Adrenal gland (tissue), 12 donors: ENCODE measurements around the gene HSPB1. TPM values are rescaled to one million over a fixed set of nuclear protein-coding genes. Genes with fewer than 3 reads are reported as not detected.
"Not testable (repeated sequence)": the region's sequence is repeated elsewhere in the genome, so short reads cannot be mapped to it uniquely, and the experiment has no call there.

Experiments
- DNase-seq, 7 donors: peaks; one replicate each; pipeline ENCODE4 v3.0.0-alpha.2; 2019 to 2020
- H3K27ac ChIP-seq, 5 donors: fragments of 200-600 bp; sonication (generic) in 4 of 5; 1 replicate in 3 of 5; 2 replicates in 2 of 5; pipeline versions ENCODE4 v1.5.1 to v1.8.0; 2016 to 2020; ENCODE audit warnings: mild to moderate bottlenecking in 1 of 5
- H3K27me3 ChIP-seq: fragments of 200-600 bp; 2 replicates; pipeline ENCODE4 v1.8.0; 2021
- H3K36me3 ChIP-seq, 2 donors: fragments of 200-600 bp; replicated peaks in 1 of 2; 1 replicate in 1 of 2; 2 replicates in 1 of 2; pipeline versions ENCODE4 v1.5.1 to v1.8.0; 2018 to 2022
- H3K4me1 ChIP-seq, 2 donors: fragments of 200-600 bp; replicated peaks in 1 of 2; 1 replicate in 1 of 2; 2 replicates in 1 of 2; pipeline versions ENCODE4 v1.5.1 to v1.8.0; 2018 to 2021
- H3K4me3 ChIP-seq, 4 donors: fragments of 200-600 bp; sonication (generic) in 3 of 4; one replicate each; pipeline ENCODE4 v1.5.1; 2016 to 2018
- H3K9me3 ChIP-seq, 3 donors: fragments of 200-600 bp; sonication (generic) in 1 of 3; replicated peaks in 1 of 3; 1 replicate in 2 of 3; 2 replicates in 1 of 3; pipeline versions ENCODE4 v1.5.1 to v1.8.0; 2016 to 2021
- CTCF ChIP-seq, 6 experiments: fragments of 450-650 bp in 4 of 6; fragments of 200-600 bp in 2 of 6; sonication (generic) in 1 of 6; IDR thresholded peaks; 1 replicate in 5 of 6; 2 replicates in 1 of 6; pipeline versions ENCODE4 v1.5.1 to v1.8.0; 2016 to 2021; ENCODE audit warnings: antibody characterized with exemption in 6 of 6, mild to moderate bottlenecking in 2 of 6, moderate library complexity in 1 of 6
- POLR2A ChIP-seq, 2 donors: fragments of 450-650 bp; IDR thresholded peaks; one replicate each; pipeline ENCODE4 v1.6.1; 2017; ENCODE audit warnings: antibody characterized with exemption in 2 of 2, mild to moderate bottlenecking in 2 of 2, moderate library complexity in 1 of 2
- WGBS, 4 donors: extraction: QIAGEN DNeasy Blood & Tissue Kit in 2 of 4; methylation state at CpG; one replicate each; pipeline versions ENCODE4 v1.1.5 to v1.1.7; 2013 to 2017; 5-methylcytosine and 5-hydroxymethylcytosine counted together
- intact Hi-C, 2 donors: fragments of 100-400 bp; cut with DNase I; formaldehyde crosslinking; loops; one replicate each; pipeline versions ENCODE4 v1.14.1 to v1.15.0; 2022 to 2023
- polyA plus RNA-seq, 3 donors: library from polyadenylated mRNA; stranded (reverse); fragments of 200-250 nt in 2 of 3; fragments of 350-450 nt in 1 of 3; fragmentation: Illumina TruSeq in 1 of 3; extraction: RNeasy Lipid Tissue Mini Kit (QIAGEN cat#74804) in 1 of 3; gene quantifications; one replicate each; pipeline ENCODE4 v1.2.3, GENCODE V29; 2013 to 2014
- total RNA-seq, 9 donors: library from RNA; depleted of rRNA in 4 of 9; stranded (reverse); fragments of >200 nt in 4 of 9; fragments of 120-200 nt in 1 of 9; fragmentation: NEBNext Ultra II Directional in 1 of 9; extraction: Animal tissue kit (Norgen Biotek cat#: 25700) in 1 of 9; gene quantifications; one replicate each; pipeline versions ENCODE4 v1.1.0 to v1.2.4, GENCODE V29; 2013 to 2023
- donor health status: healthy with polysubstance abuse.
- donor health status: Bipolar disorder and iron deficiency.
- donor health status: DM: yes; HTN: yes; CAD: no.
- donor health status: DM: no; HTN: no; CAD: no.
- donor health status: DM: no; HTN: no; CAD: no.
- donor health status: DM: yes; HTN: yes; CAD: no.

Gene HSPB1
- total and polyA plus RNA-seq, 12 donors: 69.5 to 2,276 (median 768) TPM

GRCh38 chr7:76292213-76292573 is 10.3 kb upstream of the HSPB1 start:
- Histone ChIP-seq H3K27ac (peak overlapping the region; percentile 17 to 100 (median 89)), H3K9me3 (no peaks in the 10 kb centered on the region), H3K4me3 (peak overlapping the region in 1 of 4 donors; percentile 8), H3K4me1 (peaks cover 28 to 54% of the 10 kb centered on the region in 2 donors), H3K36me3 (no peaks in the 10 kb centered on the region), H3K27me3 (no peaks in the 10 kb centered on the region)
- TF ChIP-seq POLR2A (IDR thresholded peaks at IDR 0.05) (no peak), CTCF (IDR thresholded peaks at IDR 0.05) (no peak)
- intact Hi-C loops: no loop called here
- WGBS, 4 donors: 29 to 38% (median 34%) methylated on average over 5 of the region's 5 CpGs
- peak in 1 of 7 donors; percentile 44 for DNase-seq

GRCh38 chr7:76292911-76293310 is 9.6 kb upstream of the HSPB1 start:
- peaks cover 28 to 56% of the 10 kb centered on the region in 2 donors for H3K4me1 ChIP-seq
- intact Hi-C loops, H3K4me3 ChIP-seq, H3K9me3 ChIP-seq, H3K36me3 ChIP-seq, H3K27me3 ChIP-seq, DNase-seq: not testable (repeated sequence)
- WGBS, 4 donors: 86 to 90% (median 87%) methylated on average over 2 to 5 of the region's 5 CpGs
- peak overlapping the region in 4 of 5 donors; percentile 78 to 100 (median 93) for H3K27ac ChIP-seq

- H3K27me3 ChIP-seq: no peaks in the 10 kb centered on the region
- H3K27ac ChIP-seq: peak overlapping the region; percentile 85 to 100 (median 96)
- no peaks in the 10 kb centered on the region for H3K9me3 ChIP-seq
- DNase-seq: no peak
- no peak overlapping the region for H3K4me3 ChIP-seq
- WGBS, 4 donors: 74 to 84% (median 78%) methylated on average over 8 of the region's 8 CpGs
- H3K4me1 ChIP-seq: peaks cover 28 to 56% of the 10 kb centered on the region in 2 donors
- no peaks in the 10 kb centered on the region for H3K36me3 ChIP-seq
- intact Hi-C loops: no loop called here
- TF ChIP-seq CTCF (IDR thresholded peaks at IDR 0.05) (no peak), POLR2A (IDR thresholded peaks at IDR 0.05) (no peak)
Observed at GRCh38 chr7:76293407-76293901, 9.0 kb upstream of the HSPB1 start.

- no peaks in the 10 kb centered on the region for H3K9me3 ChIP-seq
- DNase-seq: peak; percentile 97 to 99 (median 99)
- peak overlapping the region; percentile 85 to 100 (median 96) for H3K27ac ChIP-seq
- H3K27me3 ChIP-seq: no peaks in the 10 kb centered on the region
- peak overlapping the region in 1 of 4 donors; percentile 42 for H3K4me3 ChIP-seq
- no peaks in the 10 kb centered on the region for H3K36me3 ChIP-seq
- TF ChIP-seq CTCF (IDR thresholded peaks at IDR 0.05): no peak
- peak in 1 of 2 donors; percentile 76 for TF ChIP-seq POLR2A (IDR thresholded peaks at IDR 0.05)
- 3 to 13% (median 7%) methylated on average over 13 to 20 of the region's 20 CpGs for WGBS, 4 donors
- peaks cover 28 to 56% of the 10 kb centered on the region in 2 donors for H3K4me1 ChIP-seq
- intact Hi-C loops: no loop called here
Observed at GRCh38 chr7:76294344-76295024, 8.0 kb upstream of the HSPB1 start.
